Stimulated activated CD8-positive, alpha-beta memory T cell treated with anti-CD3 and anti-CD28 coated beads, Interleukin-2, amount 100 ng/mL, for 1 hour (primary cell): ENCODE results near the gene IARS2.
"Not testable (repeated sequence)": the region's sequence is repeated elsewhere in the genome, so short reads cannot be mapped to it uniquely, and the experiment has no call there.

Source experiments
- DNase-seq, 2 donors: peaks; one replicate each; pipeline ENCODE4 v3.0.0-alpha.2; 2020; ENCODE audit warnings: low read depth in 2 of 2

Gene IARS2

GRCh38 chr1:220112600-220112999 lies 18.7 kb downstream of the IARS2 start:
- DNase-seq, result not testable (repeated sequence)

GRCh38 chr1:220113136-220113695 lies 19.3 kb downstream of the IARS2 start:
- no peak for DNase-seq

- no peak for DNase-seq
Measured at GRCh38 chr1:220119043-220119512, 25.1 kb downstream of the IARS2 start.

- DNase-seq, result no peak
Measured at GRCh38 chr1:220121791-220122530, 28.0 kb downstream of the IARS2 start.

GRCh38 chr1:220123066-220123465 lies 29.1 kb downstream of the IARS2 start:
- no peak for DNase-seq

- no peak for DNase-seq
Measured at GRCh38 chr1:220123889-220124288, 30.0 kb downstream of the IARS2 start.

- no peak for DNase-seq
Measured at GRCh38 chr1:220124542-220124941, 30.6 kb downstream of the IARS2 start.

GRCh38 chr1:220127076-220127475 lies 33.1 kb downstream of the IARS2 start:
- no peak for DNase-seq

GRCh38 chr1:220129479-220130210 lies 35.7 kb downstream of the IARS2 start:
- no peak for DNase-seq

- DNase-seq, result no peak
Measured at GRCh38 chr1:220135755-220136154, 41.8 kb downstream of the IARS2 start.

GRCh38 chr1:220137019-220137786 lies 43.3 kb downstream of the IARS2 start:
- no peak for DNase-seq

- DNase-seq, result no peak
Measured at GRCh38 chr1:220139966-220140365, 46.0 kb downstream of the IARS2 start.

GRCh38 chr1:220144051-220144450 lies 50.1 kb downstream of the IARS2 start:
- no peak for DNase-seq

GRCh38 chr1:220149742-220150141 lies 55.8 kb downstream of the IARS2 start:
- no peak for DNase-seq

- no peak for DNase-seq
Measured at GRCh38 chr1:220151454-220151853, 57.5 kb downstream of the IARS2 start.

GRCh38 chr1:220153147-220153546 lies 59.2 kb downstream of the IARS2 start:
- DNase-seq, result no peak

- DNase-seq, result no peak
Measured at GRCh38 chr1:220156620-220157146, 62.8 kb downstream of the IARS2 start.

- DNase-seq, result no peak
Measured at GRCh38 chr1:220157738-220158137, 63.8 kb downstream of the IARS2 start.

- not testable (repeated sequence) for DNase-seq
Measured at GRCh38 chr1:220158530-220158929, 64.6 kb downstream of the IARS2 start.

- no peak for DNase-seq
Measured at GRCh38 chr1:220159041-220159440, 65.1 kb downstream of the IARS2 start.

- no peak for DNase-seq
Measured at GRCh38 chr1:220160027-220160426, 66.1 kb downstream of the IARS2 start.

- DNase-seq, result no peak
Measured at GRCh38 chr1:220164116-220164515, 70.2 kb downstream of the IARS2 start.
